H7 (cell line): ENCODE data around the gene ATP6V0A4. TPM values are rescaled to one million over a fixed set of nuclear protein-coding genes. Genes with fewer than 3 reads are reported as not detected.

Source experiments
- DNase-seq: peaks from one replicate; pipeline ENCODE4 v3.0.0; 2012
- H3K27me3 ChIP-seq: 2 replicates; pipeline ENCODE4 v1.6.0; 2011; ENCODE audit warnings: mild to moderate bottlenecking, low read length; ENCODE audit not compliant: control insufficient read depth, insufficient read depth
- H3K36me3 ChIP-seq: replicated peaks from 2 replicates; pipeline ENCODE4 v1.5.1; 2011; ENCODE audit warnings: low read length; ENCODE audit not compliant: control insufficient read depth, insufficient read depth
- H3K4me3 ChIP-seq: 2 replicates; pipeline ENCODE4 v1.5.1; 2011; ENCODE audit warnings: low read depth, mild to moderate bottlenecking, control low read depth, low read length, moderate library complexity; ENCODE audit not compliant: insufficient read depth
- total RNA-seq: library from RNA; depleted of rRNA; stranded (reverse); fragments of >200 nt; shearing (Covaris generic); gene quantifications from 2 replicates; pipeline ENCODE4 v1.2.3, GENCODE V29; 2014; rRNA removed

Gene ATP6V0A4
- total RNA-seq, result 0.42 and 0.59 TPM in 2 replicates

DNA sequence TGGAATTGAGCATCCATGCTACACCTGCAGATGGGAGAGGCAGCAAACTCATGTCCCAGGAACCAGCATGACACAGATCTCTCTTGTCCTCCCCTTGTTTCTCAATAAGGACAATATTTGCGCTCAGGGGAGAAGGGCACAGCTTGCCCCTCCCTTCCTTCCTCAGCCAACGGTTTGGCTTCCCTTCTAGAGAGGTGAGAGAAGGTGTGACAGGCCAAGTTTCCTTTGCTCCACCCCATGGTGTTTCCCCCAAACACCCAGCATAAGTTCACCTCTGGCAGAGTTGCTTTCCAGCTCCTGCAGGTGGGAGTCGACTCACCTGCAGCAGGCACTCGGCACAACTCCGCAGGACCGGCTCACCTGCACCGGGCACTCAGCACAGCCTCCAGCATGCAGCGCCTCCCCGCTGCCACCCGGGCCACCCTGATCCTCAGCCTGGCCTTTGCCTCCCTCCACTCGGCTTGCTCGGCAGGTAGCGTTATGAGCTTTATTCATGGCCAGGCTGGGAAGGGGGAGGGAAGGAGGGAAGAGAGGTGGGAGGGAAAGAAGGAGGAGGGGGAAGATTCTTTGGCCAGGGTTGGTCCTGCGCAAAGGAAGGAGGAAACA lies at the start of gene ATP6V0A4, which contains the start of gene TMEM213:
Gene ATP6V0A4, minus strand, starts transcription at position 482 of the 606 bp plus-strand sequence. CDS start 26,949 bp downstream, outside the sequence.
Gene TMEM213, plus strand, starts transcription at position 280 of the 606 bp plus-strand sequence. Its CDS starts 111 bp downstream, at position 391.
- H3K27me3 ChIP-seq, result peaks cover 1% of the 10 kb centered on the region; the same call in 1 of the 2 replicates
- no peaks in the 10 kb centered on the region for H3K36me3 ChIP-seq
- H3K4me3 ChIP-seq, result no peak within 1 kb of the TSS; the same call in 1 of the 2 replicates
- peak; percentile 83 for DNase-seq

DNA sequence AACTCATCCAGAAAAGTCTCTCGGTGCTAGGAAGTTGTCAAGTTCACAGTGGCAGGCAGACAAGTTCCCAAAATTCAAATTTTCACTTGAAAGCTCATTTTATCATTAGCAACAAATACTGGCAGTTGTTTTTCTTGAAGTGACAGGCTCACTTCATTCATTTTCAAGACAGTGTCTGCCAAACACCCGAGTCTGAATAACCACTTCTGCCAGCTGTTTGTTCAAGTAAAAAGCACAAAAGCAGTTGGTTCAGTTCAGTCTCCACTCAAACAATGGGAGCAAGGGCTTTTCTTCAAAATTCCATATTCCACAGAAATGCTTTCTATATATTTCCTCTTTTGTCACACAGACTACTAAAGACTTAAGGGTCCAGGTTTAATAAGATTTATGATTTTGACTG lies 47.7 kb upstream of the ATP6V0A4 start:
- DNase-seq, result no peak
- Histone ChIP-seq H3K4me3 (no peak overlapping the region), H3K36me3 (no peaks in the 10 kb centered on the region; the same call in 1 of the 2 replicates), H3K27me3 (no peaks in the 10 kb centered on the region)

DNA sequence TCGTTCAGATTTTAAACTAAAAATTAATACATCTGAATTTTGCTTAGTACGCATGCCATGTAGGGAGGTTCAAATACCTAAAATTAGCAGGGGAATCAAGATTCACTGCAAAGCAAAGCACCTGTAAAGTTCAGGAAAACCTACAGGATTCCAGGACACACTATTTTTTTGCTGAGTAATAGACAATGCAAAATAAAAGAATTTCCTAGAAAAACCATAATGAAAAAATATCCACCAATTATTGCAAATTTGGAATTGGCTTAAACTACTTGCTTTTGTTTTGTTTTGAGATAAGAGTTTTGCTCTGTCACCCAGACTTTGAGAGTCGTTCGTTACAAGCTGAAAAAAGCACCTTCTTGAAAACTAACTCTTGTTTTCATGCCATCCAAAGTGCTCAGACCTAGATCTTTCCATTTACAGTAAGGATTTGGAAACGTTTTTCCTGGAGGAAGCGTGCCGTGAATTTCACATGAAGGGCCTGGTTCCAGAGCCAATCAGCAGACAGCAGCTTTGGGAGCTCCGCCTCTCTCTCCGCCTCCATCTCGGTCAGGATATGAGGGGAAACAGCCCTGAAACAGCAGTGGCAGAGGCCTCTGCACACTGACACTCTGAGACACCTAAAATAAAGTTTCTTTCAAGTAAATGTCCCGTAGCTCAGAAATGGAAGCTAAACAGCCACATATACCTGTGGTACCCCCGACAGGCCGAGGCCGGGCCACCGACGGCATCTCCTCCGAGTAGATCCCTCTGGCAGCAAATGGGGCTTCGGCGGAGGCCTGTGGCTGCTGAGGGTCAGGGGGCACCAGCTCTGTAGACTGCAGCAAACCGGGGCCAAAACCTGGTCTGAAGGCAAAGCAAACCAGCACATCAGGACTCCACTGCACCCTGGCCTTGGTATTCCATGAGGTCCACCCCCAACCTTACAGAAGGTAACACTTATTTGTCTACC lies 45.9 kb upstream of the ATP6V0A4 start:
- Histone ChIP-seq H3K36me3 (no peaks in the 10 kb centered on the region; the same call in 1 of the 2 replicates), H3K4me3 (no peak overlapping the region), H3K27me3 (no peaks in the 10 kb centered on the region)
- peak; percentile 58 for DNase-seq

DNA sequence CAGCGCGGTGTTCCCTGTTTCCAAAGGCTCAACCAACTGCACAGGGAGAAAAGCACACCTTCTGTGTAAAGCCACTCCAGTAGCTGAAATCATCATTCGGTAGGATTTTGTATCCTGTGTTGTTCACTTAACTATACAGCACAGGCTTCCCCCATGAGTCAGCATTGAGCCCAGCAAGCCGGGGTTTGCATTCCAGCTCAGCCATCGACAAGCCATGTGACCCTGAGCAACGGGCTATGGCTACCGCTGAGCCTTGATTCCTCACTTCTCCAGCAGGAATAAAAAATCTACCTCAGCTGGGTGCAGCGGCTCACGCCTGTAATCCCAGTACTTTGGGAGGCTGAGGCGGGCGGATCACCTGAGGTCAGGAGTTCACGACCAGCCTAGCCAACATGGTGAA lies 44.1 kb upstream of the ATP6V0A4 start:
- peak; percentile 59 for DNase-seq
- no peaks in the 10 kb centered on the region for H3K27me3 ChIP-seq

DNA sequence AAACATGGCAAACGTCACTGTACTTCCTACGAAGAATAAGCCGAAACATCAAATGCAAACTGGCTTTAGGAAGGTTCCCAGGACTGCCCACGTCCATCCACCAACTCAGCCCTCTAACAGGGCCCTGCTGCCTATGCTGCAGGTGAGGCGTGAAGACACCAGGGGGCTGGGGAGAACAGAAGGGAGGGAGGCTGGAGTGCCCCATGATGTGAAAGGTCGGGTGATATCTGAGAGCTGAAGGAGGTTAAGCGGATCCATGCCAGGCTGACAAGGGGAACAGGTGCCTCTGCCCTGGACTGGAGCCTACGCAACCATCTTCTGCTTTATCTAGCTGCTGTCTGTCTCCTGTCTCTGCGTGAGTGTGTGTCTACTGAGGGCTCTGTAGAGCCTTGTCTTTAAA lies 40.2 kb upstream of the ATP6V0A4 start:
- peaks cover 4% of the 10 kb centered on the region; the same call in 1 of the 2 replicates for H3K36me3 ChIP-seq
- DNase-seq, result peak; percentile 53
- H3K27me3 ChIP-seq, result no peaks in the 10 kb centered on the region
- no peak overlapping the region for H3K4me3 ChIP-seq

More for the DNA sequence above, 44.1 kb upstream of the ATP6V0A4 start:
- Histone ChIP-seq H3K36me3 (peaks cover 3% of the 10 kb centered on the region; the same call in 1 of the 2 replicates), H3K4me3 (no peak overlapping the region)

DNA sequence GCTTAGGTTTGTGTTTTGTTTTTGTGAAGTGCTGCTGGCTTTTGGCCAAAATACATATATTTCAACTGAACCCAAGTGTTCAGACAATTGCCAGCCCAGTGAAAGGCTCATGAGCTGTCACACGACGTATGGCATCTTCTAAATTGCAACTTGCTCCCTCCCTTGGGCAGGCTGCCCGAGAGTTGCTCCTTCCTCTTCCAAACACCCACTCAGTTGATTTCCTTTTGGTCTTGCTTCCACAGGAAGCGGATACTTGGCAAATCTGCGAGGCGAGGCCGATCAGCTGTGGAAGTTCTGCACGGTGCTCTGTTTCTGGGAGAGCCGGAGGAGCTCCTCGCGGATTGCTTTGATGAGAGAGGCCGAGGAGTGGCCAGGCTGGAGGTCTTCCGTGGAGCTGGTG lies 39.6 kb upstream of the ATP6V0A4 start:
- H3K27me3 ChIP-seq, result no peaks in the 10 kb centered on the region
- H3K36me3 ChIP-seq, result peaks cover 4% of the 10 kb centered on the region; the same call in 1 of the 2 replicates
- no peak for DNase-seq
- H3K4me3 ChIP-seq, result no peak overlapping the region

DNA sequence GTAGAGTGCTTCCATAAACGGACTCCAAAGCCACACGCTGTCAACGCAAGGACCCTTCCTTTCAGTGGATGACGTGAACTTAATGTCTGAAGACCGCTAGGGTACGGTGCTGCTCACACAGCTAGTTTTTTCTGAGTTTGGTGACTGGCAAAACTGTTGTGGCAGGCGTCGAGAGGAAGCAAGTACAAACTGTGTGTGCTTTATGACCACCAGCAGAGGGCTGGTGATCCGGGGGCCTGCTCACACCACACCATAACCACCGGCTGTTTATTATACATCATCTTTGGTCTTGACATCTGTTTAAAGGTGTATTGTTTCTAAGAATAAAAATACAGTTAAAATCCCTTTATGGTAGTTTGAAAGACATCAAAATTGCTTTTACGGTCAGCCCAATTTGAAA lies 37.1 kb upstream of the ATP6V0A4 start:
- H3K27me3 ChIP-seq, result no peaks in the 10 kb centered on the region
- H3K4me3 ChIP-seq, result no peak overlapping the region
- no peak for DNase-seq
- H3K36me3 ChIP-seq, result peaks cover 4% of the 10 kb centered on the region; the same call in 1 of the 2 replicates

DNA sequence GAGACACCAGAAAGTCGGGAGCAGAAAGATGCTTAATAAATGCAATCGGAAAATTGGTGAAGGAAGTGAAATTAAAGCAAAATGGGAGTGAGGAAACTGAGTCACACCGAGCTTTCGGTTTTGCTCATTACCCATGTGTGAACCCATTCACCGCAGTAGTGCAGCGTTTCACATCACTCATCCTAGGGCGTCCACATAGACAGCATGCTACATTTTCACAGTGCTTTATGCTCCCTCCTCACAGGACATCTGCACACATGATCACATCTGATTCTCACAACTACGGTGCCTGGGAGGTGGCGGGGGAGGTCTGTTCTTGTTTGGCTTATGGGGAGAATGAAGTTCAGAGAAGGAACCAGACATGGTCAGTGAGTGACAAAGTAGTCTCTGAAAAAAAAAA lies 36.6 kb upstream of the ATP6V0A4 start:
- H3K4me3 ChIP-seq, result no peak overlapping the region
- peaks cover 4% of the 10 kb centered on the region; the same call in 1 of the 2 replicates for H3K36me3 ChIP-seq
- H3K27me3 ChIP-seq, result no peaks in the 10 kb centered on the region
- DNase-seq, result no peak

DNA sequence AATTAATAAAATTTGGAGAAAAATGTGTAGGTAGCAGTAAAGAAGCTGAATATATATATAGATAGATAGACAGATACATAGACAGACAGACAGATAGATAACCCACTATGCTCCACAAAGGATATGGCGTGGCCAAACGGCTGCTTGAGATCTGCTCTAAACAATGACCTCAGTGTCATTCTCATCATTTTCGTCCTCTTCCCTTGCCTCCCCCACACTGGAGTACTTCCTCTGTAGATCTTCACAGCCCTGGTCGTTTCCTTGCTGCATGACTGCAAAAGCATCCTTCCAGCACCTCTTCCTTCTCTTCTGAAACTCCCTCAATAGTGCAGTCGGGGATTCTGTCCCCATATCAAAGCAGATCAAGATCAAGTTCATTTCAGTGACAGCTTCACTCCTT lies 35.6 kb upstream of the ATP6V0A4 start:
- Histone ChIP-seq H3K36me3 (peaks cover 4% of the 10 kb centered on the region; the same call in 1 of the 2 replicates), H3K4me3 (no peak overlapping the region), H3K27me3 (no peaks in the 10 kb centered on the region)
- no peak for DNase-seq

DNA sequence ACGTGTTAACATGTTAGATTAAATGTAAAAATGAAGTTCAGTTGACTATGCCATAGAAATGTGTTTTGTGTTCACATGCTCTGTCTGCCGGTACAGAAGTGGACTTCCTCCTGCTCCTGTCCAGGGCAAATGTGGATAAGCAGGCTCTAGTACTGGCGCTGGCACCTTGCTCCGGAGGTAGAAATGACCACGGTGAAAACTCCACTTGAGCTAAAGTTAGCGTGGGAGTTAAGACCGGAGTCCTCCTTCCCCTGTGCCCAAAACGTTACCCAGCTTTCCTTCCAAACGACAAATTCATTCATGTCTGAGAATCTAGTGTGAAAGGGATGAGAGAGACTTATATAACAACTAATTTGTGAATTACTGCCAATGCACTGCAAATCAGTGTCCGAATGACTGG lies 35.0 kb upstream of the ATP6V0A4 start:
- no peak for DNase-seq
- H3K27me3 ChIP-seq, result no peaks in the 10 kb centered on the region
- H3K36me3 ChIP-seq, result peaks cover 4% of the 10 kb centered on the region; the same call in 1 of the 2 replicates
- no peak overlapping the region for H3K4me3 ChIP-seq

DNA sequence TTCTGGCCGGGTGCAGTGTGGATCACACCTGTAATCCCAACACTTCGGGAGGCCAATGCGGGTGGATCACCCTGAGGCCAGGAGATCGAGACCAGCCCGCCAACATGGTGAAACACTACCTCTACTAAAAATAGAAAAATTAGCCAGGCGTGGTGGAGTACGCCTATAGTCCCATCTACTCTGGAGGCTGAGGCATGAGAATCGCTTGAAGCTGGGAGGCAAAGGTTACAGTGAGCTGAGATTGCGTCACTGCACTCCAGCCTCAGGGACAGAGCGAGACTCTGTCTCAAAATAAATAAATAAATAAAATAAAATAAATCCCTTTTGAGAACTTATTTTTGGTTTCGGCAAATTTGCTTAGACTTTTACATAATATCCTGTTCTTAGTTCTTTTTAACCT lies 31.3 kb upstream of the ATP6V0A4 start:
- H3K4me3 ChIP-seq, result no peak overlapping the region
- no peaks in the 10 kb centered on the region for H3K27me3 ChIP-seq
- no peaks in the 10 kb centered on the region for H3K36me3 ChIP-seq
- DNase-seq, result no peak

DNA sequence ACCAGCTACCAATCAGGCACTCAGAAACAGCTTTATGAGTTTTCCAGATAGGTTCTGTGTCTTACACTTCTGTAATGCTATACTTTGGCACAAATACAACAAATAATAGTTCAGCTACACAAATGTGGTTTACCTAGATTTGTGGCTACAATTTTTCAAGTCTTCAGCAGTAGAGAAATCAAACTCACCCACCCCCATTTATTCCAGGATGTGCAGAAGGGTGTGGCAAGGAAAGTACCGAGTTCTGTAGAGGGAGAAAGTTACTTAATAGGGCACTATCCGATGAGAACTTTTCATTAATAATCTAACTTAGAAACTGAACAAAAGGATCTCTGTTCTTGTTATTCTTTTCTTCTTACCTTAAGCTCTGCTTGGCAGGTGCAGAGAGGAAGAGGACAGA lies 30.3 kb upstream of the ATP6V0A4 start:
- H3K36me3 ChIP-seq, result no peaks in the 10 kb centered on the region
- DNase-seq, result no peak
- no peaks in the 10 kb centered on the region for H3K27me3 ChIP-seq
- H3K4me3 ChIP-seq, result no peak overlapping the region

DNA sequence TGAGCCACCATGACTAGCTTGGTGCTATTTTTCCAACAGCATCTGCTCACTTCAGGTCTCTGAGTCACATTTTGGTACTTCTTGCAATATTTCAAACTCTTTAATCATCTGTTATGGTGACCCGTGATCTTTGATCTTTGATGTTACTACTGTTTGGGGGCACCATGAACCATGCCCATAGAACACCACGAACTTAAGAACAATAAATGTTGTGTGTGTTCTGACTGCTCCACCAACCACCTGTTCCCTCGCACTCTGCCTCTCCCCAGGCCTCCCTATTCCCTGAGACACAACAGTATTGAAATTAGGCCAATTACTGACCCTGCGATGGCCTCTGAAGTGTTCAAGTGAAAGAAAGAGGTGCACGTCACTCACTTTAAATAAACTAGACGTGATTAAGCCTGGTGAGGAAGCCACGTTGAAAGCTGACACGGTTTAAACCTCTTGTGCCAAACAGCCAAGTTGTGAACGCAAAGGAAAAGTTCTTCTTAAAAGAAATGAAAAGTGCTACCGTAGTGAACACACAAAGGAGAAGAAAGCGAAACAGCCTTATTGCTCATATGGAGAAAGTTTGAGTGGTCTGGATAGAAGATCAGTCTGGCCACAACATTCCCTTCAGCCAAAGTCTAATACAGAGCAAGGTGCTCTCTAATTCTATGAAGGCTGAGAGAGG lies 27.2 kb upstream of the ATP6V0A4 start:
- no peaks in the 10 kb centered on the region for H3K27me3 ChIP-seq
- DNase-seq, result no peak
- H3K4me3 ChIP-seq, result no peak overlapping the region
- H3K36me3 ChIP-seq, result no peaks in the 10 kb centered on the region

DNA sequence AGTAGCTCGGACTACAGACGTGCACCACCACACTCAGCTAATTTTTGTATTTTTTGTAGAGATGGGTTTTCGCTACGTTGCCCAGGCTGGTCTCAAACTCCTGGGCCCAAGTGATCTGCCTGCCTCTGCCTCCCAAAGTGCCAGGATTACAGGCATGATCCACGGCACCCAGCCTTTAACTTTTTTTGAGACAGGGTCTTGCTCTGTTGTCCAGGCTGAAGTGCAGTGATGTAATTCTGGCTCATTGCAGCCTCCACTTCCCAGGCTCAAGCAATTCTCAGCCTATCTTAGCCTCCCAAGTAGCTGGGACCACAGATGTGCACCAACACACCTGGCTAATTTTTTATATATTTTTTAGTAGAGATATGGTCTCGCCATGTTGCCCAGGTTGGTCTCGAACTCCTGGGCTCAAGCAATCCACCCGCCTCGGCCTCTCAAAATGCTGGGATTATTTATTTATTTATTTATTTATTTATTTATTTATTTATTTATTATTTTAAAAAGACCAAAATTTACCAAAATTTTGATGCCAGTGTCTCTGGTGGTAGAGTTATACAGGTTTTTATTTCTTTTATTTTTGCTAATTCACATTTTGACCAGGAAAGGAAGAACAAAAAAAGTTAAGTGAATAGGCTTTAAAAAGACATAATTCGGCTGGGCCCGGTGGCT lies 25.0 kb upstream of the ATP6V0A4 start:
- Histone ChIP-seq H3K27me3 (no peaks in the 10 kb centered on the region), H3K36me3 (no peaks in the 10 kb centered on the region), H3K4me3 (no peak overlapping the region)
- no peak for DNase-seq
